Esophagus (tissue), 2 donors: Measurements from ENCODE around the gene IPO11. TPM values are rescaled to one million over a fixed set of nuclear protein-coding genes. Genes with fewer than 3 reads are reported as not detected.

Source experiments
- H3K27ac ChIP-seq, 2 donors: one replicate each; pipeline ENCODE4 v1.5.1; 2013; ENCODE audit warnings: low read depth in 2 of 2, mild to moderate bottlenecking in 2 of 2, inconsistent platforms in 1 of 2, low read length in 1 of 2, moderate library complexity in 1 of 2
- H3K27me3 ChIP-seq, 2 donors: one replicate each; pipeline ENCODE4 v1.6.1; 2013; ENCODE audit warnings: low read length in 2 of 2, control low read depth in 1 of 2, mild to moderate bottlenecking in 1 of 2; ENCODE audit not compliant: insufficient read depth in 2 of 2, control insufficient read depth in 1 of 2
- H3K36me3 ChIP-seq, 2 donors: one replicate each; pipeline ENCODE4 v1.6.1; 2013; ENCODE audit warnings: low read length in 1 of 2; ENCODE audit not compliant: control insufficient read depth in 2 of 2, insufficient read depth in 2 of 2
- H3K4me1 ChIP-seq, 2 donors: one replicate each; pipeline ENCODE4 v1.6.1; 2013; ENCODE audit warnings: low read length in 1 of 2; ENCODE audit not compliant: control insufficient read depth in 2 of 2, insufficient read depth in 2 of 2
- H3K4me3 ChIP-seq, 2 donors: one replicate each; pipeline ENCODE4 v1.5.1; 2013; ENCODE audit warnings: low read length in 2 of 2, mild to moderate bottlenecking in 2 of 2, low read depth in 1 of 2, moderate library complexity in 1 of 2
- H3K9me3 ChIP-seq, 2 donors: one replicate each; pipeline ENCODE4 v1.6.1; 2013; ENCODE audit warnings: mild to moderate bottlenecking in 2 of 2, low read depth in 1 of 2, low read length in 1 of 2, moderate library complexity in 1 of 2; ENCODE audit not compliant: control insufficient read depth in 2 of 2, insufficient read depth in 1 of 2
- WGBS, 2 donors: extraction: QIAGEN DNeasy Blood & Tissue Kit; methylation state at CpG; one replicate each; pipeline ENCODE4 v1.1.7; 2013; 5-methylcytosine and 5-hydroxymethylcytosine counted together
- polyA plus RNA-seq, 2 donors: library from polyadenylated mRNA; stranded (reverse); fragments of 200-250 nt; gene quantifications; one replicate each; pipeline ENCODE4 v1.2.3, GENCODE V29; 2013
- donor health status: healthy with polysubstance abuse.
- donor health status: Bipolar disorder and iron deficiency.

IPO11 gene
- polyA plus RNA-seq, result 1 to 10 TPM; 5.4 to 9.1 TPM

- WGBS, 2 donors, result 0 to 1% methylated on average over 66 of the region's 66 CpGs
- Histone ChIP-seq H3K9me3 (no peaks in the 10 kb centered on the region), H3K4me1 (peaks cover 0 to 4% of the 10 kb centered on the region in 2 donors), H3K27me3 (no peaks in the 10 kb centered on the region), H3K27ac (peak within 1 kb of the TSS; percentile 31 to 85), H3K4me3 (peak within 1 kb of the TSS; percentile 92 to 97), H3K36me3 (no peaks in the 10 kb centered on the region)
Measured at GRCh38 chr5:62412549-62413329, at the start of gene IPO11. TSS of gene IPO11 (plus strand) at chr5:62412763. CDS start at chr5:62437280, 24,517 bp downstream.

GRCh38 chr5:62369039-62369438, 43.5 kb upstream of the IPO11 start:
- no peak overlapping the region for H3K4me3 ChIP-seq
- H3K4me1 ChIP-seq, result no peaks in the 10 kb centered on the region
- no peak overlapping the region for H3K27ac ChIP-seq
- H3K9me3 ChIP-seq, result no peaks in the 10 kb centered on the region
- WGBS, 2 donors, result 91 to 95% methylated on average over 2 of the region's 2 CpGs
- H3K27me3 ChIP-seq, result no peaks in the 10 kb centered on the region
- H3K36me3 ChIP-seq, result peaks cover 0 to 3% of the 10 kb centered on the region in 2 donors

- H3K27ac ChIP-seq, result no peak overlapping the region
- H3K4me3 ChIP-seq, result no peak overlapping the region
- H3K9me3 ChIP-seq, result no peaks in the 10 kb centered on the region
- no peaks in the 10 kb centered on the region for H3K27me3 ChIP-seq
- H3K4me1 ChIP-seq, result no peaks in the 10 kb centered on the region
- H3K36me3 ChIP-seq, result no peaks in the 10 kb centered on the region
Measured at GRCh38 chr5:62371409-62371808, 41.2 kb upstream of the IPO11 start.

- H3K4me3 ChIP-seq, result no peak overlapping the region
- no peaks in the 10 kb centered on the region for H3K27me3 ChIP-seq
- no peaks in the 10 kb centered on the region for H3K36me3 ChIP-seq
- no peaks in the 10 kb centered on the region for H3K4me1 ChIP-seq
- H3K9me3 ChIP-seq, result no peaks in the 10 kb centered on the region
- WGBS, 2 donors, result 94 to 96% methylated on average over 3 of the region's 3 CpGs
- no peak overlapping the region for H3K27ac ChIP-seq
Measured at GRCh38 chr5:62372600-62372999, 40.0 kb upstream of the IPO11 start.

GRCh38 chr5:62373382-62373781, 39.2 kb upstream of the IPO11 start:
- Histone ChIP-seq H3K27me3 (no peaks in the 10 kb centered on the region), H3K27ac (no peak overlapping the region), H3K36me3 (no peaks in the 10 kb centered on the region), H3K4me1 (no peaks in the 10 kb centered on the region), H3K9me3 (no peaks in the 10 kb centered on the region), H3K4me3 (no peak overlapping the region)
- 96% methylated on average over 3 of the region's 3 CpGs for WGBS, 2 donors

GRCh38 chr5:62374090-62374489, 38.5 kb upstream of the IPO11 start:
- Histone ChIP-seq H3K36me3 (no peaks in the 10 kb centered on the region), H3K27me3 (no peaks in the 10 kb centered on the region), H3K27ac (no peak overlapping the region), H3K9me3 (no peaks in the 10 kb centered on the region), H3K4me1 (no peaks in the 10 kb centered on the region), H3K4me3 (no peak overlapping the region)
- 96 to 98% methylated on average over 1 of the region's 1 CpG for WGBS, 2 donors

- H3K27ac ChIP-seq, result peak overlapping the region in 1 of 2 donors; percentile 22
- H3K9me3 ChIP-seq, result no peaks in the 10 kb centered on the region
- H3K27me3 ChIP-seq, result no peaks in the 10 kb centered on the region
- H3K4me3 ChIP-seq, result no peak overlapping the region
- H3K4me1 ChIP-seq, result no peaks in the 10 kb centered on the region
- H3K36me3 ChIP-seq, result peaks cover 0 to 4% of the 10 kb centered on the region in 2 donors
Measured at GRCh38 chr5:62375627-62376026, 36.9 kb upstream of the IPO11 start.

- WGBS, 2 donors, result 75 to 83% methylated on average over 3 of the region's 3 CpGs
- Histone ChIP-seq H3K4me1 (no peaks in the 10 kb centered on the region), H3K36me3 (peaks cover 0 to 4% of the 10 kb centered on the region in 2 donors), H3K27ac (no peak overlapping the region), H3K27me3 (no peaks in the 10 kb centered on the region), H3K4me3 (no peak overlapping the region), H3K9me3 (no peaks in the 10 kb centered on the region)
Measured at GRCh38 chr5:62376064-62376463, 36.5 kb upstream of the IPO11 start.

GRCh38 chr5:62385131-62385530, 27.4 kb upstream of the IPO11 start:
- no peak overlapping the region for H3K4me3 ChIP-seq
- WGBS, 2 donors, result 53 to 58% methylated on average over 4 of the region's 4 CpGs
- H3K4me1 ChIP-seq, result no peaks in the 10 kb centered on the region
- H3K9me3 ChIP-seq, result no peaks in the 10 kb centered on the region
- no peaks in the 10 kb centered on the region for H3K27me3 ChIP-seq
- peaks cover 4% of the 10 kb centered on the region in 2 donors for H3K36me3 ChIP-seq
- H3K27ac ChIP-seq, result peak overlapping the region; percentile 82 to 84

- Histone ChIP-seq H3K9me3 (no peaks in the 10 kb centered on the region), H3K36me3 (peaks cover 4% of the 10 kb centered on the region in 2 donors), H3K4me1 (no peaks in the 10 kb centered on the region), H3K27ac (peak overlapping the region; percentile 49 to 84), H3K4me3 (no peak overlapping the region), H3K27me3 (no peaks in the 10 kb centered on the region)
- WGBS, 2 donors, result 77% methylated on average over 2 of the region's 2 CpGs
Measured at GRCh38 chr5:62385816-62386400, 26.7 kb upstream of the IPO11 start.
